SHP77 (cell line): Measurements from ENCODE around the gene CCDC88C.

ENCODE experiments used
- DNase-seq, 2 experiments: peaks; one replicate each; lab custom pipeline; 2025; lab: John Stamatoyannopoulos, UW

CCDC88C gene

DNA sequence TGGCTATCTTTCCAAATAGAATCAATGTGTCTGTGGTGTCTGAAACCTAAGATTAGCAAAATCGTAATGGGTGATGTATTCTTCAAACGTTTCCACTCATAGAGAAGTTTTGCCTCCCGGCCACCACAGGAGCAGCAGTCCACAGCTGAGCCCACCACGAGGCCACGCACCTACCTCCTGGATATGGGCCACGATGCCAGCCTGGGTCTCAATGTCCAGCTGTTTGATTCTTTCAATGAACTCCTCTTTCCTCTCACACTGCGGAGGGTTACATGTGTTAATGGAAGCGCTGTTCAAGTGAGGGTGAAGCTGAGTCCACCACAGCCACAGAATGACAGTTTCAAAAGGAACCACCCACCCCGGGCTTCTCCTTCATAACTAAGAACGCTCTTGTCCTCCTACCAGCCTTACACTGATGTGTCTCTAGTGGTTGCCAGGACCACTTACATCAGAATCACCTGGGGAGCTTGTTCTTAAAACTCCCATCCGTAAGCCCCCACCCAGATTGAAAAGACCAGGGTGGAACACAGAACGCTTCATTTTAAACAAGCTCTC, 75.3 kb downstream of the CCDC88C start:
- no peak for DNase-seq

DNA sequence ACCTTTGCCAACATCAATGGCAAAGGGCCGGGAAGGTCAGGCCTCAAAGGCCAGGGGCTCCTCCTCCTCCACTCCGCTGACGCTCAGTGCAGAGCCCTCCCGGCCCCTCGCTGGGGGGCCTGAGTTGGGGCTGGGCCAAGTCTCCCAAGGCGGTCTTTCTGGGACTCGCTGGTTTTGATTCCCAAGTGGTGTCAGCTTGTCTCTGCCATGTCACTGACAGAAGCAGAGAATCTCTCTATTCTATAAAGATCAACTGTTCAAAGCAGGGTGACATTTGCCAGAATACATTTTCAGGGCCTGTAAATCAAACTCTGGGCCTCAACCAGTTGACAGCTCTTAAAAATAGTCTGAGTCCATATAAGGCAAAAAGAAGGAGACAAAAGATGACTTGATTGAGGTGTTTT, 75.9 kb downstream of the CCDC88C start:
- no peak for DNase-seq

DNA sequence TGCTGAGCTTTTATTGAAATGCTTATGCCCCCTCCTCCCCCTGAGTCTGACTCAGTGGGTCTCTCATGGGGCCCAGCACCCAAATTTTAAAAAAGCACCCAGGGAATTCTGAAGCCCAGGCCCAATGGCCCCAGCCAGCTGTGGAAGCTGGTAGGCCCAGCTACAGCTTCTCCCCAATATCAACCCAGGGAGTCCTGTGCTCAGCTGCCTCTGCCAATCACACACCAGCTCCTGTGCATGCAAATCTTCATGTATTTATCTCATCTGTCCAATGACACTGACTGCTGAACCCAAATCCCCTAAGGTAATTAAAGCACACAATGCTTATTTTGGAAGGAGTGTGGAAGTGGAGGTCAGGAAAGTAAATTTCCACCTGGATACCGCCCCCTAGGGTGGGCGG, 76.3 kb downstream of the CCDC88C start:
- no peak for DNase-seq

DNA sequence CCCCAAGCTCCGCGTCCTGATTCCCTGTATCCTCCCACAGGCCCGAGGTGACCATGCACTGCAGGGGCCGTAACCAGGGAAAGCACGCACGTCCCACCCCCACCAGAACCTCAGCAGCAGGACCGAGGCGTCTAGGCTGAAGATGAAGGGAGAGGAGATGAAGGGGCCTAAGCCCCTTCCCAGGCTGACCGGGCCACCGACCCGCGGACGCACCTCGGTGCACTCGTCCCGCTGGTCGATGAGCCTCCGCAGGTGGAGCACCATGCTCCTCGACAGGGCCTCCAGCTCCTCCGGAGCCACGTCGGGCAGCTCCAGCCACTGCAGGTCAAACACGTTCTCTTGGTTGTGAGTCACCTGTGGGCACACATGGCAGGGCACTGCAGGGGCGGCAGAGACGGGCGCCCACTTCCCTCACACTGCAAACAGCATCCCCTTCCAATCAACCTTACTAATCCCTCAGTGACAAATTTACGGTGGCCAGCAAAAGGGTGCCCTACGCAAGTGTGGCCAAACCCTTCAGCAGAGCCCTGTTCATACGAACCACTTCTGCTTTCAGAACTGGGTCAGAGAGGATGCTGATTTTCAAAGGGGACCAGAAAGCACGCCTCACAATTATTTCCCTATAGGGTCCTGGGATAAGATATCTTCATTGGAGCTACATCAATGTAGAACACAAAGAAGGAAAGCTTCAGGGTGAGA, 77.8 kb downstream of the CCDC88C start:
- DNase-seq = no peak

DNA sequence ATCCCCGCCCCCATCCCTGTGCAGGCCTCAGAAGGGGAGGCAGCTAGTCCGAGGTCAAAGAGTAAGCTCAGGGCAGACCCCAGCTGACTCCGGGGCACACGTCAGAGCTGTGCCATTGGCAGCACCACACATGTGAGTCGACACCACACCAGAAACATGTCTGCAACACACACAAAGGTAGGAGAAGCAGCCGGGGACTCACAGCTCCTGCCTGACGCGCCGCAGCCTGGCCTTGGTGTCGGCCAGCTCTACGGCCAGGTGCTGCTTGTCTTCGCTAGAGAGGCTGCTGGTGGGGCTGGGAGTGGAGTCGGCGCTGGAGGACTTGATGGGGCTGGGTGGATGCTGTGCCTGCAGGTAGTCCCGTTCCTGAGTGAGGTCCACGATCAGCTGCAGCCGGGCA, 78.5 kb downstream of the CCDC88C start:
- DNase-seq = no peak

DNA sequence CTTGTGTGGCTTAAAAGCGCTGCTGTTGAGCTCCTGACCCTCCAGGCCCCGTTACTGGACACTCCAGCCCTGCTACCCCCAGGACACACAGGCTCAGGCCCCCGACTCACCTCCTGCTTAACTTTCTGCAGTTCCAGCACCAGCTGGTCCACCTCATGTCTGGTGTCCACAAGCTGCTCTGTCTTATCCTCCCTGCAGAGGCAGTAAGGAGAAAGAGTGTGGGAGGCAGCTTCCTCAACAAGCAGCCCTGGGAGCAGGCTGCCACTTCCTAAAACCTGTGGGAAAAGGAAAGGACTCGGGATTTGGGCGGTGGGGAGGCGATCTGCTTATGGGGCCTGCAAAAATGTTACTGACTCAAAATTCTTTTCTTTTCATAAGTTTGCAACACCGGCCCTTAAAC, 79.2 kb downstream of the CCDC88C start:
- no peak for DNase-seq

DNA sequence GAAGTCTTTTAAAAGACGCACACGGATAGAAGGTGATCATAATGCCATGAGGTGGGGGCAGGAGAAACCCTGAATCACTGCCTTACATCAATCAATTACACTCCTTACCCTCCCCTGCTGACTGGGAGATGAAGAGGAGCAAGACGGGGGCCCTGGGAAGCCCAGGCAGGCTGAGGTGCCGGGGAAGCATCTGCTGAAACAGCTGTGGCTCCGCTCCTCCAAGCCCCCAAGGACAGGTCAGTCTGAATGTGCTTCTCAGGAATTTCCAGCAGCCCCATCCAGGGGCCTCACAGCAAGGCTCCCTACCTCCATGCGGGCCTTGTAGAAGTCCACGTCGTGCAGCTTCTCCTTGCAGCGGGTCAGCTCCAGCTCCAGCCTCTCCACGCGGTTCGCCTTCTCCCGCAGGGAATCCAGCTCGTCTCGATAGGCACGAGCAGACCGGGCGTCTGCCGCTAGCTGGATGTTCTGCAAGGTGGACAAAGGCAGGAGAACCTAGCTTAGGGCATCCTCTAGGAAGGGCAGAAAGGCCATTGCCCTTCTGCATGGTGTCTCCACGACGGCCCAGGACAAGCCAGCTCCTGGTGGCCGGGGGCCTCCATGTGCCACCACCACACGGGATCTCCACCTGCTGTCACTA, 79.8 kb downstream of the CCDC88C start:
- DNase-seq = no peak

DNA sequence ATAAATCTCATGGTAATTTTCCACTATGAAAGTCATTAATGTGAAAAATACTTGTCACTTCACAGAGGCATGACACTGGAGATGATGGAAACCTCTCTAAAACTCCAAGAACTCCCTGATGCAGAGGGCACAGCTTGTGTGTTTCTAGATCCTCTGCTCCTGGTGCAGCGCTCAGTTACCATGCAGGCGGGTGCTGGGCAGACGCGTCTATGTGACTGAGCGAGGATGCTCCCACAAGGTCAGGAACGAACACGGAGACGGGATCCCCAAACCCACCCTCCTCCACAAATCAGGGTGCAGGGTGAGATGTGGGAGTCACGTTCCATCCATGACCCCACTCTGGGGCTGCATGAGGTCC, 81.5 kb downstream of the CCDC88C start:
- no peak for DNase-seq

DNA sequence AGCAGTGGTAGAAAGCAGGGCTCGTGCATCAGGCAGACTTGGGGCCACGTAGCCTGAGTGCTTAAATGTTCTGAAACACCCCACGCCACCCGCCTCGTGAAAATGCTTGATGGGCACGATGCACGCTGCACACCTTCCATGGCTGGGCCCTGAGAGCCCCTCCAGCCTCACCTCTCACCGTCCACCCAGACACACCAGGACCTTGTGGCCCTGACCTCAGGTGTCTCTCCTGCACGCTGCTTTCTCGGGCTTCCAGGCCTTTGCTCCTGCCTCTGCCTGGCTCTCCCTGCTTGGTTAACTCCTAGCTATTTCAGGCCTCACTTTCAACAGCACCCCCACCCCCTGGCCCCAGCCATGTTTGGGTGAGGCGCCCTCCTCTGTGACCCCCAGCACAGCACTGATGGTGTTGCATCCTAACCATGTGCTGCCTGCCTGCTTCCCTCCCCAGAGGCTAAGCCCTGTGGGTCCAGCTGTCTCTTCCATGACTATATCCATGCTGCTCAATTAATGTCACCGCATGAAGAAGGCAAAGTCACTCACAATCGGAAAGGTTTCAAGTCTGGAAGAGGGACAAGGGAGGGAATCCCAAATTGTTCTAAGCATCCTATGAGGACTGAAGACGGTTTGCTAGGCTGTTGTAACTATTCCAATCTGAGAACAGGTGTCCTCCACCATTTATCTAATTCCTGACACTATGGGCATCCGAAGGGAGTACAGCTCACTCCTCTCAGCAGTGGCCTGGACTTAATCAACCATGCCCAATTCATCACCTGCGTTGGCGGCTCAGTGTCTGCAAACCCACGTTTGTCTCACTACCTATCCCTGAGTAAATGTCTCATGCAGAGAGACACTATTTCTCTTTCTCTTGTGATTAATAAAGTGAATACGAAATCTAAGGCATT, 82.2 kb downstream of the CCDC88C start:
- DNase-seq = no peak

DNA sequence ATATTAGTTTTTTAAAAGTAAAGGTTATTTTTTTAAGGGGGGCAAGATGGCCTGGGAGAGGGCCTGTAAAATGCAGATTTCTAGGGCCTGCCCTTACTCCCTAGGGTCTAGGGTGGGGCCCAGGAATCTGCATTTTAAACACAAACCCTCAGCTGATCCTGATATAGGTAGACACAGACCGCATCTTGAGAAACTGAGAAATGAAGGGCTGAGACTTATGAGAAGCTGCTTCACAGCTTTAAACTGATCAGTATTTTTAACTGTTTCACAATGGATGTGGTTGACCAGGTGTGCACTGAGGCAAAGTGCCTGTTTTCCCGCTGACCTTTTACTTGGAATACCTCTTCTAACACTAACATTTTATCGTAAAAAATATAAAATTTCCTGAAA, 84.0 kb downstream of the CCDC88C start:
- no peak for DNase-seq

DNA sequence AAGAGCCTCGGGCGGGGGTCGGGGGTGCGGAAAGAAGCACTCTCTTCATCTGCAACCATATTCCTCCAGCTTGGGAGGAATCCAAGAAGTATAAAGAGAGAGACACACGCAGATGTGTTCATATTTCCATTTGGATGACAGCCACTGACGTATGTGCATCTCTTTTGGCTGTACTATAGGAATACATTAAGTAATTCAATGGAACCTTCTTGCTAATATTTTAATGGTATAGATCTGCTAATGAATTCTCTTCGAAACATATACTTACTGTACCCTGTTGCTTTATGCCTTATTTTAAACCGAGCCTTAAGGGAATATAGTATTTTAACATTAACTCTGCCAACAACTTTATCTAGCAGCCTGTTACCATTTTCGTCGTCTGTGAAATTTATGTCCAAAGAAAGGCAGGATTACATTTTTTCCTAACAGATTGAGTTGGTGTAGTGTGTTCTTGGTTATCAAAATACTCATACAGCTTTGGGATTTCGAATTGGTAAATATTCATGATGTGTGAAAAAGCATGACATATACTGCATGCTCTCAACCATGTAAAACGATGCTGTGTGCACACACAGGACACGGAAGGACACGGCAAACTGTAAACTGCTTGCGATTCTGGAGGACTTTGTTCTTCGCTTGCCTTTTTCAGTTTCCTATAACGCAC, 84.5 kb downstream of the CCDC88C start:
- DNase-seq = no peak

DNA sequence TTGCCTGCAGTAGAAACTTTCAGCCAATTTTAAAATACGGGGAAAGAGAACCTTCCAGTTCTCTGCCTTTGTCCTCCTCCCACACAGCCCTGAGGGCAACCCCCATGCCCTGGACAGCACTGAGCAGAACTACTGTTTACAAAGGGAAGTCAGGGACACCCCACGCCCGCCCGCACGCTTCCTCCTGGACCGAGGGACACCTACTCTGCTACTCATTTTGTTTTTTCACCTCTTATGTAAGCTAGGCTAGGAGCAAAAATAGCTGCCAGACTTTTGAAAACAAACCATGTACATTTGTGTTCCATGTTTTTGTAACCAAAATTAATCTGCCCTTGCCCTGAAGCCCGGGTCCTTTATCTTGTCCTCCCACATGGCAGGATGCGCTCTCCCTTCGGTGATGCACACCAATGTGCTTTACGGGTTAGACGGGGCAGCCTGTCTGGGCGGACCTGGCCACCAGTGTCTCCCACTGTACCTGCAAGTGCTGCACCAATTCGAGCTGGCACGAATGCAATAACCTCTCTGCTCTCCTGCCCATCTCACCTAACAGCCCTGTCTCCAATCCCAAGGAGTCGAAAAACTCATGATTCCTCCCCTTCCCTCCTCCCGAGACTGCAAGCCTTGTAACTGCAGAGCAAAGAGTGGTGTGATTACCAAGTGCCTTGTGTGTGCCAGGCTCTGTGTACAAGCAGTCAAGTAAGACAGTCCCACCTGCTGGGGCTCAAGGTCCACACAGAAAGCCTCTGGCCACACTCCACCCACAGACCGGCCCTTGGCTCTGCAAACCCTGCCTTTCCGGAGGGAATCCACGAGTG, 85.2 kb downstream of the CCDC88C start:
- no peak for DNase-seq

DNA sequence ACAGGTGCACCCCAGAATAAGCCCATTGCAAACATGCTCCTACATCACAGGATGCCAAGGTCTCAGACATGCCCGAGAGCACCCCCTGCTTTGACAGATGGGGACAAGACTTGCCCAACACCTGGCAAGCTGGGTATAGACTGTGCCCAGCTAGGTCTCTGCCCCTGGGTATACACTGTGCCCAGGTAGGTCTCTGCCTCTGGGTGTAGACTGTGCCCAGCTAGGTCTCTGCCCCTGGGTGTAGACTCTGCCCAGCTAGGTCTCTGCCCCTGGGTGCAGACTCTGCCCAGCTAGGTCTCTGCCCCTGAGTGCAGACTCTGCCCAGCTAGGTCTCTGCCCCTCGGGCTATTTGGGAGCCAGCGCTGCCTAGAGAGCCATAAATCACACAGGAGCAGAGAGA, 85.9 kb downstream of the CCDC88C start:
- no peak for DNase-seq

DNA sequence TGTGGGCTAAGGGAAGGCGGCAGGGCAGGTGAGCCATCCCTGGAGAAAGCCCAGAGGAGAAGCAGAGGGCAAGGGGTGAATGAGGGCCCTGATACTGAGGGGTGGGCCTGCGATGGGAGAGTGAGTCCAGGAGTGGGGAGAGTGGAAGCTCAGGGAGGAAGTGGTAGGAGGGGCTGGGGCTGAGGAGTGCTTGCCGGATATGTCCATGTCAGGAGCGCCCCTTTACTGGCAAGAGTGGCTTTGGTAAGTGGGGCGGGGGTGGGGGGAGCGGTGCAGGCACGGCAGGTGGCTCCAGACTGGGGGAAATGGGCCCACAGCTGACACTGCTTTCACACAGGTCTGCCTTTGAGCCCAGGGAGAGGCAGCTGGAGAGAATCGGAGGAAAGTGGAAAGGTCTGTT, 86.8 kb downstream of the CCDC88C start:
- no peak for DNase-seq

DNA sequence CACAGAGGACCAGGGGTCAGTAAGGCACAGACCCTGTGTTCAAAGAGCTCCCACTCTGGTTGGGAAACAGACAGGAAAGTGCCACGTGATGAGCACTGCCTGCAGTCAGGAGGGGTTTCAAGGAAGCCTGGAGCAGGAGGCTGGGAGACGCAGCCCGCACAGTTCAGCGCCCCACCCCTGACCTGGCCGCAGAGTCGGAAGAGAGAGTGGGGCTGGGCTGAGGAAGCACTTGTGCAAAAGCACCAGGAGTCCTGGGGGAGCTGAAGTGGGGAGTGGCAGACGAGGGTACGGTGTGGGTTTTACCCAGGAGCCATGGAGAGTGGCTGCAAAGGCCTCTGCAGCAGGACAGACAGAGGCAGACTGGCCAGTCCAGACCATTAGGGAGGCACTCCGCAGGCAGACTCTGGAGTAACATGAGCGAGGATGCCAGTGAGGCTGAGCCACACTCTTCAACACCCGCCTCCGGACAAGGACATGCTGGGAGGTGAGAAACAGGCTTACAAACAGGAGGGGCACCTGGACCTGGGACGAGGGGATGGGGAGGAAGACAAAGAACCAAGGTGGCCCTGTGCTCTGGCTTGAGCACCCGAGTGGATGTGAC, 87.4 kb downstream of the CCDC88C start:
- no peak for DNase-seq

DNA sequence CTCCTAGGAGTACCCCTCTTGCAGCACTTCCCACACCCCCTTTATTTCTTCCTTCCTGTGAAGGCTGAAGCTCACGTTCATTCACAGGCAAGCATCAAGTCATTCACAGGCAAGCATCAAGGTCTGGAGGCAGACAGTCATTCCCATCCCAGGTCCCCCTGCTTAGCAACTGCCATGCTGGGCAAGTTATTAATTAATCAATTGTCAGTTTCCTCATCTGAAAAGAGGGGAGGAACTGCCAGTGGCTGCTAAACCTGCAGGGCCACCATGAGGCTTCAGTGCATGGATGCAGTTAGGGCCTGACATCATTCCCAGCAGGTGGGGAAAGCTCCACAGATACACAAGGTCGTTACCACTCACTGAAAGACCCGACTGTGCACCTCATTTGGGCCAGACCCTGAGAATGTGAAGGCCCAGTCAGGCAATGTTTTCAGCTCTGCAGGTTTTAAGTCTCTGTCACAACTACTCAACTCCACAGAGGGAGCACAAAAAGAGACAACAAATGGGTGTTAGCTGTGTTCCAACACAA, 88.1 kb downstream of the CCDC88C start:
- no peak for DNase-seq

DNA sequence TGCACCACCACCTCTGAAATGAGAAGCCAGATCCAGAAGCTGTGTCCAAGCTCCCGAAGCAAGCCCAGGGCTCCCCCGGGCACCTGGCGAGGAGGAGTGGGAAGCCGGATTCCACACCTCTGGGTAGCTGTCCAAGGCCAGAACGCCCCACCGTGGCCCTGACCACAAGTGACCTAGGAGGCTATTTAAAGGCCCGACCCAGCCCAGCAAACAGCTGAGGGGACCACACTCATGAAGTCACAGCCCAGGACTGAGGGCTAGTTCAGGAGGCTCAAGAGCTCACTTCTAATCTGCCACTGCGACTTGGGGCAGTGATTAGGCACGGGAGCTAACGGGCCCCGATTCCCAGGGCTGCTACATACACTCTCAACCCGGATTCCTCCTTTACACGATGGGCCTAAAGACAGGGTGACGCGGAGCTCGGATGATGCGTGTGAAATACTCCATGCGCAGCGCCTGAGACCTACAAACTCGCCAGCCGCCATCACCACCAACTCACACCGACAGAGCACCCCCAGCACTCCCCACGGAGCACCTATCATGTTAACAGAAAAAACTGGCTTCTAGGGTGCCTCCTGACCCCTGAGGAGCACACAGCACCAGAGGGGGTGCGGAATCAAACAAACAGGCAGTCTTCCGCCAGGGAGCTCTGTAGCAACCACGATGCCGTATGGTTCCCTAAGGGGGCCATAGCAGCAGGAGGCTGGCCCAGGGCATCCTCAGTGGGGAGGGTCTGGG, 89.1 kb downstream of the CCDC88C start:
- DNase-seq = no peak

DNA sequence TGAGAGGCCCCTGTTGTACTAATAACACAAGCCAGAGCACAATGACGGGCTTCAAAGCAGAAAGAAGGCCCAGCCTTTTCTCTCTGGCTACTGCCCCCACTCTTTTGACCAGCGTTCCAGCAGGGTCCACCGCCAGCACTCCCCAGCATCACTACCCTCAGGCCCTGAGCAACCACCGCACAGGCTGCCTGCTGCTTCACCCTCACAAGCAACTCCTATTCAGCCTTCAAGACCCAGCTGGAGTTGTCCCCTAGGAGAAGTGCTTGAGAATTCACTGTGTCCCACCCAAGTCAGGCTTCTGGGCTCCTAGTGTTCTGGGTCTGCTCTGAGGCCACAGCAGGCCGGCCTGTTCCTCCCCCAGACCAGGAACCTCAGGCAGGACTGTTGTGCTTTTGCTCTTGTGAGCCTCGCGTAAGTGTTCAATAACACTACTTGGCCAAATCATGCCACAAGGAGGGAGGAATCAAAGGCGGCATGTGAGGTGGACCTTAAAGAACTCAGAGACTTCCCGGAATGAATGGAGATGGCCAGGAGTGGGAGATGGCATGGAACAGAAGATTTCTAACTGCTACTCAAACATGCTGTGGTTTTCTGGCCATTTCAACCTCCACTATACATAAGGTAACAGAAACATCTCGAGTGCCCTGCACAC, 89.8 kb downstream of the CCDC88C start:
- no peak for DNase-seq

DNA sequence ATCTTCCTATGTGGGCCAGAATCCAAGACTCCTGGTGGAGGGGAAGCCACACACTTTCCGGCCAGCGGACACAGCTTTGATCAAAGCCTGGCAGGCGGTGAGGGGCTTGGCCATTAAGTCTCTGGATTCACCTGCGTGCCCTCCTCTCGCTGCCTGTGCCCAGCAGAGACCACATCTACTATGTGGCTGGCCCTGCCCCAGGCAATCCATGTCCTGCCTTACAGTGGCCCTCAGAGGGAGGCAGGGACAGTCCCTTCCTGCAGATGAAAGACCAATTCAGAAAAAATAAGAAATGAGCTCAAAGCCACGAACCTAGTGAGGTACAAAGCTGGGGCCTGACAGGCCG, 90.4 kb downstream of the CCDC88C start:
- no peak for DNase-seq
